ENCODE data around the gene PPP2R3C. TPM values are rescaled to one million over a fixed set of nuclear protein-coding genes. Genes with fewer than 3 reads are reported as not detected.
A peak's percentile ranks its signal among the peaks of the same experiment; 100 is the strongest.
"Not testable (repeated sequence)": the region's sequence is repeated elsewhere in the genome, so short reads cannot be mapped to it uniquely, and the experiment has no call there.

Gene PPP2R3C
- total and polyA plus RNA-seq, 3 experiments from 2014 or later: 46.9 to 78.6 (median 48.1) TPM

GRCh38 chr14:35072226-35072625 lies 49.6 kb downstream of the PPP2R3C start:
- POLR2A ChIA-PET: no interaction called here
- Mint-ChIP-seq H3K9me3 (no peaks in the 10 kb centered on the region), H3K4me1 (no peaks in the 10 kb centered on the region), H3K4me3 (no peak overlapping the region), H3K36me3 (peaks cover 10 to 74% (median 13%) of the 10 kb centered on the region in 3 donors), H3K27me3 (no peaks in the 10 kb centered on the region), H3K27ac (peak overlapping the region in 3 of 8 donors; percentile 10 to 83 (median 42))
- CTCF ChIA-PET: no interaction called here
- H3K9me3 ChIP-seq (ENCODE audit: low read length): no peaks in the 10 kb centered on the region
- peaks cover 10% of the 10 kb centered on the region for H3K36me3 ChIP-seq (ENCODE audit: insufficient read depth, low read length)
- no peaks in the 10 kb centered on the region for H3K4me1 ChIP-seq (ENCODE audit: insufficient read depth, low read length)
- DNase-seq: no peak
- no peak overlapping the region for H3K4me3 ChIP-seq (ENCODE audit: low read length)
- H3K27ac ChIP-seq (ENCODE audit: low read depth, low read length): no peak overlapping the region
- no peaks in the 10 kb centered on the region for H3K27me3 ChIP-seq (ENCODE audit: insufficient read depth, low read length, poor library complexity, severe bottlenecking)

- DNase-seq: no peak
Observed at GRCh38 chr14:35068238-35069012, 53.4 kb downstream of the PPP2R3C start.

GRCh38 chr14:35065731-35066130 lies 56.1 kb downstream of the PPP2R3C start:
- peaks cover 13 to 54% (median 15%) of the 10 kb centered on the region in 3 donors for H3K36me3 Mint-ChIP-seq
- H3K27ac ChIP-seq (ENCODE audit: low read depth, low read length); H3K4me3 ChIP-seq (ENCODE audit: low read length); CTCF ChIA-PET; DNase-seq; H3K27ac Mint-ChIP-seq; H3K27me3 Mint-ChIP-seq; H3K9me3 Mint-ChIP-seq; H3K4me3 Mint-ChIP-seq; H3K36me3 ChIP-seq (ENCODE audit: insufficient read depth, low read length); H3K4me1 Mint-ChIP-seq; H3K4me1 ChIP-seq (ENCODE audit: insufficient read depth, low read length); H3K27me3 ChIP-seq (ENCODE audit: insufficient read depth, low read length, poor library complexity, severe bottlenecking); H3K9me3 ChIP-seq (ENCODE audit: low read length): not testable (repeated sequence)
- POLR2A ChIA-PET: interaction anchor here (0.6 to 0.7 kb wide), 3 partner anchors 20 to 264 kb away, joined by 3 to 8 read pairs (median 5); partner anchors contain the start of gene FAM177A1

More at GRCh38 chr14:35068238-35069012, 53.4 kb downstream of the PPP2R3C start:
- ChIA-PET POLR2A (no interaction called here), CTCF (no interaction called here)
- Histone ChIP-seq H3K27me3 (ENCODE audit: insufficient read depth, low read length, poor library complexity, severe bottlenecking) (no peaks in the 10 kb centered on the region), H3K9me3 (ENCODE audit: low read length) (no peaks in the 10 kb centered on the region), H3K4me3 (ENCODE audit: low read length) (no peak overlapping the region), H3K36me3 (ENCODE audit: insufficient read depth, low read length) (peaks cover 5% of the 10 kb centered on the region), H3K4me1 (ENCODE audit: insufficient read depth, low read length) (no peaks in the 10 kb centered on the region), H3K27ac (ENCODE audit: low read depth, low read length) (no peak overlapping the region)
- Mint-ChIP-seq H3K4me3 (no peak overlapping the region), H3K9me3 (no peaks in the 10 kb centered on the region), H3K27me3 (no peaks in the 10 kb centered on the region), H3K36me3 (peaks cover 13 to 59% (median 14%) of the 10 kb centered on the region in 3 donors), H3K4me1 (peaks cover 0 to 3% (median 2%) of the 10 kb centered on the region in 3 donors), H3K27ac (no peak overlapping the region)

- H3K27ac Mint-ChIP-seq: peak overlapping the region in 3 of 8 donors; percentile 23 to 81 (median 38)
- H3K4me3 ChIP-seq (ENCODE audit: low read length); H3K27me3 ChIP-seq (ENCODE audit: insufficient read depth, low read length, poor library complexity, severe bottlenecking); H3K36me3 ChIP-seq (ENCODE audit: insufficient read depth, low read length); CTCF ChIA-PET; H3K9me3 ChIP-seq (ENCODE audit: low read length); H3K9me3 Mint-ChIP-seq; H3K4me1 ChIP-seq (ENCODE audit: insufficient read depth, low read length); DNase-seq; POLR2A ChIA-PET; H3K27ac ChIP-seq (ENCODE audit: low read depth, low read length); H3K4me3 Mint-ChIP-seq; H3K27me3 Mint-ChIP-seq: not testable (repeated sequence)
- peaks cover 0 to 54% (median 12%) of the 10 kb centered on the region in 3 donors for H3K36me3 Mint-ChIP-seq
- peaks cover 5 to 19% (median 12%) of the 10 kb centered on the region in 3 donors for H3K4me1 Mint-ChIP-seq
Observed at GRCh38 chr14:35061113-35061791, 60.5 kb downstream of the PPP2R3C start.

- H3K4me1 Mint-ChIP-seq: peaks cover 14 to 34% (median 25%) of the 10 kb centered on the region in 3 donors
- no peak for DNase-seq
- Histone ChIP-seq H3K9me3 (ENCODE audit: low read length) (no peaks in the 10 kb centered on the region), H3K4me1 (ENCODE audit: insufficient read depth, low read length) (peaks cover 6% of the 10 kb centered on the region), H3K27me3 (ENCODE audit: insufficient read depth, low read length, poor library complexity, severe bottlenecking) (no peaks in the 10 kb centered on the region), H3K4me3 (ENCODE audit: low read length) (no peak overlapping the region), H3K27ac (ENCODE audit: low read depth, low read length) (no peak overlapping the region), H3K36me3 (ENCODE audit: insufficient read depth, low read length) (no peaks in the 10 kb centered on the region)
- H3K27me3 Mint-ChIP-seq: no peaks in the 10 kb centered on the region
- ChIA-PET POLR2A (no interaction called here), CTCF (interaction anchor here (1.0 kb wide), 1 partner anchor 67 kb away, joined by 3 read pairs; no protein-coding TSS in a partner anchor)
- no peak overlapping the region for H3K27ac Mint-ChIP-seq
- peaks cover 4 to 68% (median 9%) of the 10 kb centered on the region in 3 donors for H3K36me3 Mint-ChIP-seq
- H3K9me3 Mint-ChIP-seq: no peaks in the 10 kb centered on the region
- no peak overlapping the region for H3K4me3 Mint-ChIP-seq
Observed at GRCh38 chr14:35052637-35053036, 69.2 kb downstream of the PPP2R3C start.

- H3K27ac ChIP-seq (ENCODE audit: low read depth, low read length): no peak overlapping the region
- no peaks in the 10 kb centered on the region for H3K9me3 Mint-ChIP-seq
- DNase-seq: no peak
- ChIA-PET POLR2A (no interaction called here), CTCF (interaction anchor here (1.0 kb wide), 1 partner anchor 68 kb away, joined by 3 read pairs; no protein-coding TSS in a partner anchor)
- peaks cover 17 to 39% (median 30%) of the 10 kb centered on the region in 3 donors for H3K4me1 Mint-ChIP-seq
- no peaks in the 10 kb centered on the region for H3K27me3 Mint-ChIP-seq
- H3K4me3 Mint-ChIP-seq: no peak overlapping the region
- H3K36me3 ChIP-seq (ENCODE audit: insufficient read depth, low read length): no peaks in the 10 kb centered on the region
- H3K4me3 ChIP-seq (ENCODE audit: low read length): no peak overlapping the region
- no peaks in the 10 kb centered on the region for H3K27me3 ChIP-seq (ENCODE audit: insufficient read depth, low read length, poor library complexity, severe bottlenecking)
- H3K9me3 ChIP-seq (ENCODE audit: low read length): no peaks in the 10 kb centered on the region
- H3K27ac Mint-ChIP-seq: peak overlapping the region in 2 of 8 donors; percentile 12 to 64
- peaks cover 13% of the 10 kb centered on the region for H3K4me1 ChIP-seq (ENCODE audit: insufficient read depth, low read length)
- H3K36me3 Mint-ChIP-seq: peaks cover 4 to 66% (median 9%) of the 10 kb centered on the region in 3 donors
Observed at GRCh38 chr14:35051796-35052195, 70.0 kb downstream of the PPP2R3C start.

GRCh38 chr14:35050652-35051051 lies 71.1 kb downstream of the PPP2R3C start:
- DNase-seq: no peak
- ChIA-PET CTCF (no interaction called here), POLR2A (interaction anchor here (0.6 kb wide), 1 partner anchor 181 kb away, joined by 4 read pairs; no protein-coding TSS in a partner anchor)
- Histone ChIP-seq H3K4me1 (ENCODE audit: insufficient read depth, low read length) (peaks cover 13% of the 10 kb centered on the region), H3K27me3 (ENCODE audit: insufficient read depth, low read length, poor library complexity, severe bottlenecking) (no peaks in the 10 kb centered on the region), H3K27ac (ENCODE audit: low read depth, low read length) (no peak overlapping the region), H3K36me3 (ENCODE audit: insufficient read depth, low read length) (no peaks in the 10 kb centered on the region), H3K9me3 (ENCODE audit: low read length) (no peaks in the 10 kb centered on the region), H3K4me3 (ENCODE audit: low read length) (no peak overlapping the region)
- Mint-ChIP-seq H3K9me3 (no peaks in the 10 kb centered on the region), H3K4me3 (peak overlapping the region in 1 of 7 donors; percentile 15), H3K36me3 (peaks cover 4 to 69% (median 6%) of the 10 kb centered on the region in 3 donors), H3K27me3 (peaks cover 0 to 4% of the 10 kb centered on the region in 2 donors), H3K27ac (peak overlapping the region in 2 of 8 donors; percentile 21 to 52), H3K4me1 (peaks cover 17 to 37% (median 29%) of the 10 kb centered on the region in 3 donors)
